NCI-H146 (cell line): ENCODE measurements around the gene MACC1.
A peak's percentile ranks its signal among the peaks of the same experiment; 100 is the strongest.

ENCODE experiments used
- DNase-seq: peaks from one replicate; lab custom pipeline; 2025; lab: John Stamatoyannopoulos, UW

MACC1 gene

GRCh38 chr7:20176578-20177242 lies 40.5 kb downstream of the MACC1 start:
- DNase-seq = no peak

- no peak for DNase-seq
These were observed 43.4 kb downstream of the MACC1 start for GRCh38 chr7:20173828-20174227.

DNA sequence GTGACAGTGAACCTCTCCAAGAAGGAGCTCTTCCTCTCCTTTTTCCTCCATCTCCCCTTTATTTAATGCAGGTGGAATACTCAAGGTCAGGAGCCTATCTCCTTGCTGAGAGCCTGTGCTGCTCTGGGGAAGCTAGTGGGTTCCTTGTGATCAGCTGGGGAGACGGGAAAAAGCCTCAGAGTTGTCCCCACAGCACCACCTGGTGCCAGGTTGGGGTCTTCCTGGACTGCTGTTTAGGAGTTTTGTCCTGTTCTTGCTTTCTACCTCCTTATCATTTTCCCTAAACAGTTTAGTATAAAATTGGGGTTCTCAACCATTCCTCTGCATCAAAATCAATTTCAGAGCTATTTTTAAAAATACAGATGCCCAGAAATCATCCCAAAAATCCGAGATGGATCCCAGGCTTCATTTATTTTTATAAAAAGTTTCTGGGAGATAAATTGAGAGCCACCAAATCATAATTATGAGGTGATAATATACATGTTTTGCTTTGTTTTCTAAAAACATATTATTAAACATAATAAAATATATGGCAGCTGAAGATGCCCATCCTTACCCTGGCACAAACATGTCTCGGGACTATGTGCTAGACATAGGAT lies 44.3 kb downstream of the MACC1 start:
- DNase-seq = peak; percentile 70

DNA sequence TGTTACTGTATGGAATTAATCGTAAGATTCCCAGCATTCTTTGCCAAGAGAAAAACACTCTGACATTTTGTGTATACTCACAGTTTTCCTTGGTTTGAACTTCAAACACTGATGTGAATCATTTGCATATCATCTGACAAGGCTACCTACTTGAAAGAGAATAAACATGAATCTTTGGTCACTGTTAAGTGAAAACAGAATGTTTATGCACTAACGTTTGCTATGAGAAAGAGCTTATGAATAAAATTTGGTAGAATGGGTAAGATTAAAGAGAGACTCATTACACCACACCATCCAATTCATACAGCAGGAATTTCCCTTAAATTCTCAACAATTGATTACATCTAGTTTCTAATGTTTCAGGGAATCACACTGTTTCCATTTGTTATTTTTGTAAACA lies 46.6 kb downstream of the MACC1 start:
- no peak for DNase-seq

GRCh38 chr7:20165146-20165510 lies 52.1 kb downstream of the MACC1 start:
- DNase-seq = no peak

DNA sequence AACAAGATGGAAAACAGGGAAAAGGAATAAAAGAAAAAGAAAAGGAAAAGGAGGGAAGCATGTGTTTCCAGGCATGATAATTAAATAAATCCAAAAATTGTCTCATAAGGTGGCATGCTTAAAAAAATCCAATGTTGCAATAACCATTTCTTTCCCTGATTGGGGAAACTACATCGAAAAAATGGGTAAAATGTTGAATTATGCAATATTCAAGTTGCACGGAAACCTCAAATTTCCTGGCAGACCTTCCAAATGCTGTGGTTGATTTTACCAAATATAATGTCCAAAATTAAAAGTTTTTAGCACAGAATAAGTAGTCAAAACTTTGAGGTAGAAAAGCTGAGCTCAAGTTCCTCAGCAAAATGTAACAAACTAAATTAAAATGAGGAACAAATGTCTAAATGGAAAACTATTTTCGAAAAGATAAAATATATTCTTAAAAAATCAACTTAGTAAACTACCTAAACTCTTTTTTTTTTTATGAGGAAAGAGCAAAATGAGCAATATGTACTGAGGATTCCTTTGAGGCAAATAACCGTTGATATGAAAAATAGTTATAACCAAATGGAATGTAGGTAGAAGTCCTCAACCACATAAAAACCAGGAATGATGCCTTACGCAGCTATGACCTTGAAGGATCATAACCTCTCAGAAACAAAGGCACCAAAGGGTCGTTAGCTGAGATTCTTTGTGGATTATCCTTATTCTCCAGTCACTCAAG lies 52.6 kb downstream of the MACC1 start:
- no peak for DNase-seq

GRCh38 chr7:20162665-20163064 lies 54.5 kb downstream of the MACC1 start:
- DNase-seq = no peak

- DNase-seq = no peak
These were observed 57.9 kb downstream of the MACC1 start for GRCh38 chr7:20159226-20159747.

GRCh38 chr7:20158684-20159083 lies 58.5 kb downstream of the MACC1 start:
- DNase-seq = no peak

- no peak for DNase-seq
These were observed 59.7 kb downstream of the MACC1 start for GRCh38 chr7:20157456-20157855.

GRCh38 chr7:20153999-20154398 lies 63.2 kb downstream of the MACC1 start:
- no peak for DNase-seq

- no peak for DNase-seq
These were observed 63.6 kb downstream of the MACC1 start for GRCh38 chr7:20153567-20153966.

DNA sequence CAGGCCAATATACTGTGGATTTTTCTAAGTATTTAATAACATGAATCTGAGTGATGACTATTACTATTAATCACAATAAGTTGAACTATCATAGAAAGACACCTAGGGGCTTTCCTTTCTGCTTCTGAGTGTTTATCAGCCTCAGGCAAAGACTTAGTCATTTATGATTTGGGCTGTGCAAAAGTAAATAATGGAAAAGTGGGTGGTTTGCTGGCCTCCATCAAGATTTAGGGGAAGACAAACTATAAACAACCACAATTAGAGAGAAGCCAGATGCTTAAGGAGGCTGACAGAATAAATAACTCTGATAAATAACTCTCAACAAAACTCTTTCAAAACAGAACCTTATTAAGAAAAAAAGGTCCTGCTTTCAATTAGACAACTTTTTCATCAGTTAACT lies 64.7 kb downstream of the MACC1 start:
- no peak for DNase-seq

DNA sequence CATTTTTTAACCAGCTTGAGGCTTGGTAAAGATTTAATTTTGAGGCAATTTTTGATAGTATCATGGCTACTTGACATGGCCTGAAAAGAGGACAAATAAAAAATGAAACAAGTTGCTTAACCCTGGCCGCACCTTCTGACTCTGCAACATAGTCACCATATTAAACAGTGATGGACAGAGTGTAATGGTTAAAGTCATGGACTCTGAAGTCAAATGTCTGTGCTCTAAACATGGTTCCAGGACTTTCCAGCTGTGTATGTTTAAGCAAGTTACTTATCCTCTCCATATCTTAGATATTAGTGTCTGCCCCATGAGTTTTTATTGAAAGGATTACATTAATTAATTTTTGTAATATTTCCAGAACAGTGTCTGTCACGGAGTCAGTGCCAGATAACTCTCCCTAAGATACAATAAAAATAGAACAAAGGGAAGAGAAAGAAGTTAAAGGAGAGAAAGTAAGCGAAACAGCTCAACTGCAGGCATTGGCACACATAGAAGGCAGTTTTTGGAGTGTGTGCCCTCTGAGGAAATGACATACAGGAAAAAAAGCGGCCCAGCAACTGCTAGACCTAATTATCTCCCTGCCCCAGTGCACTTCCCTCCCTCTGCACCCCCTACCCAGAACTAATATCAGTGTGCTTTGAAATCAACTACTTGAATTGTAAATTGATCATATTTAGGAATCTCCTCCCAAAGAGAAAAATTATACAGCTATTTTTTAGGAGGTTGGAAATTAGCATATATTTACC lies 65.3 kb downstream of the MACC1 start:
- no peak for DNase-seq

GRCh38 chr7:20146451-20146850 lies 70.7 kb downstream of the MACC1 start:
- no peak for DNase-seq

- no peak for DNase-seq
These were observed 72.4 kb downstream of the MACC1 start for GRCh38 chr7:20144801-20145200.

DNA sequence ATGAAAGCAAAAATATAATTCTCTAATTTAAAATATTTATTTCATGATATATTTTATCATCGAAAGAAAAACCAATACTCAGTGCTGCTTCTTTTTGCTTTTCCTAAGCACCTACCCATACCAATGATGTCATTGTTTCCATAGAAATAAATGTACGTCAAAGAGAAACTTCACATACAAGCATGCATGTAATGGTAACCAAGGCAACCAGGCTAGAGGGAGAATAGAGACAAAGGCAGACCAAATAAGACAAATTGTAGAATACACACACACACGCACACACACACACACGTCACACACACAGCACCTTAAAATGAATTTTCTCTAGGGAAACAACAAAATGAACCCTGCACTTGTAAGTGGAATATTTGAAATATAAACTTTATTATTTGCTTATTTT lies 75.5 kb downstream of the MACC1 start:
- peak; percentile 97 for DNase-seq

GRCh38 chr7:20141002-20141345 lies 76.2 kb downstream of the MACC1 start:
- DNase-seq = no peak

DNA sequence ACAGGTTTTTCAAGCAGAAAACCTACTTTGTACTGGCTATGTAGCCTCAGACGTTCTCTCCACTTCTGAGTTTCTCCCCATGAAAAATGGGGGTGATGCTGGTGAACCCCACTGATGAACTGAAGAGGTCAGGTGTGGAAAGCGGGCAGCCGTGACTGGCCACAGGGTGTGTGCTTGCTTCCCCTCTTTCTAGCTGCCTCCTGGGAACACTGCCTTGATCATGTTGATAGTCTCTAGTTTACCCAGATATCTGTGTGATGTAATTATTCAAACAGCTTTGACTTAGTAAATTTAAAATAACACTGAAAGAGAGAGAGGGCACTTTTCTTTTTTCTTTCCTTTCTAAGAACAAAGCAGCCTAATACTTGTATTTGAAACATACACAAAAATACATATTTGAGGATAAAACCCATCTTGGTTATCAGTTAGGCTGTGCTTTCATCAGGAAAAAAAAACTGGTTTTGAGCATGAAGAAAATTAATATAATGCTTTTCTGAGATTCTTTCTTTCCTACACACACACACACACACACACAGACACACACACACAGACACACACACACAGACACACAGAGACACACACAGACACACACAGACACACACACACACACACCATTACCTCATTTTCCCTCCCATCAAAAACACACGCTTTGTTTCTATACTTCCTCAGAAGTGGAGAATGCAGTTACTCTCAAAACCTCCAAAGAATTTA lies 76.7 kb downstream of the MACC1 start:
- DNase-seq = no peak

- no peak for DNase-seq
These were observed 80.5 kb downstream of the MACC1 start for GRCh38 chr7:20136647-20137046.

DNA sequence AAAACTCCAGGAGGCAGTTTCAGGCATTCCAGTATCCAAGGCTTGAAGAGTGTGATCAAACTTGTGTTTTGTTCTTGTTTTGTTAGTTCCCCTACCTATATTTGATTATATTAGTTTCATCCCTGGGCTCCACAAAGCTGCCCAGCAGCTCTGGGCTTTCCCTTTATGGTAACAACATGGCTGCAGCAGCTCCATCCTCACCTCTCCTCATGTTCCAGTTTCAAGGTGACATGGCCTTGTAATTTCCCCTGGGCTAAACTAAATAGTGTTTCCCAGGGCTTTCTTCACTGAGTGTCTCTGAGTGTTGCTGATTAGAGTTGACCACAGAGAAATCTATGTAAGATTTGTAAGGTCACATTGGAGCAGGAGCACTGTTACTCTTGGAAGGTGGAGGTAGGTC lies 83.4 kb downstream of the MACC1 start:
- no peak for DNase-seq

GRCh38 chr7:20132585-20132984 lies 84.6 kb downstream of the MACC1 start:
- DNase-seq = no peak
